DMS 273 (cell line): ENCODE measurements around the gene PICALM.
A peak's percentile ranks its signal among the peaks of the same experiment; 100 is the strongest.

Experiments used
- DNase-seq: peaks from one replicate; lab custom pipeline; 2025; ENCODE audit not compliant: unreplicated experiment; lab: John Stamatoyannopoulos, UW

Gene PICALM

GRCh38 chr11:86052693-86053641 lies 15.9 kb downstream of the PICALM start:
- no peak for DNase-seq

GRCh38 chr11:86050196-86050709 lies 18.6 kb downstream of the PICALM start:
- DNase-seq: no peak

GRCh38 chr11:86047275-86047991 lies 21.5 kb downstream of the PICALM start:
- DNase-seq: no peak

- DNase-seq: no peak
Observed at GRCh38 chr11:86046116-86046515, 22.8 kb downstream of the PICALM start.

GRCh38 chr11:86043765-86044503 lies 24.9 kb downstream of the PICALM start:
- DNase-seq: no peak

GRCh38 chr11:86041975-86042378 lies 26.9 kb downstream of the PICALM start:
- peak; percentile 86 for DNase-seq

GRCh38 chr11:86040919-86041850 lies 27.7 kb downstream of the PICALM start:
- no peak for DNase-seq

GRCh38 chr11:86039094-86039493 lies 29.8 kb downstream of the PICALM start:
- DNase-seq: no peak

GRCh38 chr11:86037743-86038142 lies 31.1 kb downstream of the PICALM start:
- no peak for DNase-seq

GRCh38 chr11:86035920-86036319 lies 33.0 kb downstream of the PICALM start:
- DNase-seq: no peak

- no peak for DNase-seq
Observed at GRCh38 chr11:86035164-86035563, 33.7 kb downstream of the PICALM start.

- DNase-seq: no peak
Observed at GRCh38 chr11:86034710-86035109, 34.2 kb downstream of the PICALM start.

- no peak for DNase-seq
Observed at GRCh38 chr11:86021377-86021776, 47.5 kb downstream of the PICALM start.

- no peak for DNase-seq
Observed at GRCh38 chr11:86018249-86018648, 50.6 kb downstream of the PICALM start.

- DNase-seq: no peak
Observed at GRCh38 chr11:86016451-86016850, 52.4 kb downstream of the PICALM start.

GRCh38 chr11:86015699-86016098 lies 53.2 kb downstream of the PICALM start:
- DNase-seq: no peak

GRCh38 chr11:86014221-86014620 lies 54.7 kb downstream of the PICALM start:
- DNase-seq: no peak

- DNase-seq: no peak
Observed at GRCh38 chr11:86013713-86014112, 55.2 kb downstream of the PICALM start.

- no peak for DNase-seq
Observed at GRCh38 chr11:86011175-86011574, 57.7 kb downstream of the PICALM start.

- no peak for DNase-seq
Observed at GRCh38 chr11:86003654-86004053, 65.2 kb downstream of the PICALM start.
